Activated CD4-positive, CD25-positive, alpha-beta regulatory T cell (primary cell): ENCODE data around the gene GRPR.
"Not testable (repeated sequence)": the region's sequence is repeated elsewhere in the genome, so short reads cannot be mapped to it uniquely, and the experiment has no call there.

Experiments
- DNase-seq, 4 experiments: peaks; one replicate each; lab custom pipeline; 2025; lab: John Stamatoyannopoulos, UW

The GRPR gene

GRCh38 chrX:16137416-16138107 lies 14.2 kb downstream of the GRPR start:
- DNase-seq: no peak

- DNase-seq: no peak
Observed at GRCh38 chrX:16138108-16138427, 14.7 kb downstream of the GRPR start.

GRCh38 chrX:16140448-16140847 lies 17.1 kb downstream of the GRPR start:
- DNase-seq: no peak

GRCh38 chrX:16140983-16141382 lies 17.6 kb downstream of the GRPR start:
- no peak for DNase-seq

- no peak for DNase-seq
Observed at GRCh38 chrX:16141422-16142245, 18.3 kb downstream of the GRPR start.

GRCh38 chrX:16142246-16142558 lies 18.8 kb downstream of the GRPR start:
- DNase-seq: no peak

- DNase-seq: no peak
Observed at GRCh38 chrX:16143968-16144367, 20.6 kb downstream of the GRPR start.

GRCh38 chrX:16144420-16144819 lies 21.1 kb downstream of the GRPR start:
- no peak for DNase-seq

GRCh38 chrX:16145093-16145492 lies 21.7 kb downstream of the GRPR start:
- not testable (repeated sequence) for DNase-seq

GRCh38 chrX:16145656-16146055 lies 22.3 kb downstream of the GRPR start:
- DNase-seq: no peak

GRCh38 chrX:16148896-16149295 lies 25.5 kb downstream of the GRPR start:
- no peak for DNase-seq

GRCh38 chrX:16155581-16156096 lies 32.3 kb downstream of the GRPR start:
- no peak for DNase-seq

- DNase-seq: no peak
Observed at GRCh38 chrX:16156692-16157331, 33.4 kb downstream of the GRPR start.

- no peak for DNase-seq
Observed at GRCh38 chrX:16160729-16161128, 37.4 kb downstream of the GRPR start.

GRCh38 chrX:16161173-16161572 lies 37.8 kb downstream of the GRPR start:
- not testable (repeated sequence) for DNase-seq

- no peak for DNase-seq
Observed at GRCh38 chrX:16162391-16162790, 39.0 kb downstream of the GRPR start.

GRCh38 chrX:16164748-16165147 lies 41.4 kb downstream of the GRPR start:
- DNase-seq: no peak

- no peak for DNase-seq
Observed at GRCh38 chrX:16167181-16167580, 43.8 kb downstream of the GRPR start, which contains the start of gene MAGEB17. TSS of gene MAGEB17 (plus strand) at chrX:16167481. CDS start at chrX:16170383, 2,902 bp downstream.

GRCh38 chrX:16171039-16171438 lies 47.7 kb downstream of the GRPR start:
- DNase-seq: no peak

- no peak for DNase-seq
Observed at GRCh38 chrX:16171944-16172343, 48.6 kb downstream of the GRPR start.

- DNase-seq: no peak
Observed at GRCh38 chrX:16172391-16172790, 49.0 kb downstream of the GRPR start.

GRCh38 chrX:16175329-16176061 lies 52.1 kb downstream of the GRPR start:
- no peak for DNase-seq
